HL-60 (cell line): ENCODE data around the gene PRMT7.

Experiments
- DNase-seq, 2 experiments: peaks; one replicate each; pipeline ENCODE4 v3.0.0-alpha.2; 2010 to 2020; ENCODE audit warnings: low read depth in 1 of 2, low spot score in 1 of 2
- H3K27ac ChIP-seq: fragments of 250-450 bp; sonication (Bioruptor Pico); replicated peaks from 2 replicates; pipeline ENCODE4 v1.5.1; 2020; ENCODE audit warnings: mild to moderate bottlenecking, moderate library complexity
- H3K27me3 ChIP-seq: fragments of 250-450 bp; sonication (Bioruptor Pico); 2 replicates; pipeline ENCODE4 v1.5.1; 2021; ENCODE audit warnings: mild to moderate bottlenecking, moderate library complexity; ENCODE audit not compliant: insufficient read depth, poor library complexity, severe bottlenecking
- H3K4me3 ChIP-seq: replicated peaks from 2 replicates; pipeline ENCODE4 v1.5.1; 2011; ENCODE audit warnings: mild to moderate bottlenecking, control low read depth, low read length; ENCODE audit not compliant: insufficient read depth
- CTCF ChIP-seq: IDR thresholded peaks from one replicate; pipeline ENCODE4 v1.5.1; 2011; ENCODE audit warnings: low read length, control low read depth, inconsistent platforms; ENCODE audit not compliant: insufficient read depth
- GABPA ChIP-seq: IDR thresholded peaks from 2 replicates; pipeline ENCODE4 v1.6.1; 2012; ENCODE audit warnings: low read depth
- POLR2AphosphoS5 ChIP-seq: IDR thresholded peaks from 2 replicates; pipeline ENCODE4 v1.6.1; 2012; ENCODE audit warnings: low read depth
- SPI1 ChIP-seq: IDR thresholded peaks from 2 replicates; pipeline ENCODE4 v1.6.1; 2012; ENCODE audit warnings: low read depth, mild to moderate bottlenecking, borderline replicate concordance
- TF ChIP-seq, protein P1 (sequence below): IDR thresholded peaks from 2 replicates; pipeline ENCODE4 v1.6.1; 2012; ENCODE audit warnings: low read depth; ENCODE audit not compliant: insufficient replicate concordance

Gene PRMT7

DNA sequence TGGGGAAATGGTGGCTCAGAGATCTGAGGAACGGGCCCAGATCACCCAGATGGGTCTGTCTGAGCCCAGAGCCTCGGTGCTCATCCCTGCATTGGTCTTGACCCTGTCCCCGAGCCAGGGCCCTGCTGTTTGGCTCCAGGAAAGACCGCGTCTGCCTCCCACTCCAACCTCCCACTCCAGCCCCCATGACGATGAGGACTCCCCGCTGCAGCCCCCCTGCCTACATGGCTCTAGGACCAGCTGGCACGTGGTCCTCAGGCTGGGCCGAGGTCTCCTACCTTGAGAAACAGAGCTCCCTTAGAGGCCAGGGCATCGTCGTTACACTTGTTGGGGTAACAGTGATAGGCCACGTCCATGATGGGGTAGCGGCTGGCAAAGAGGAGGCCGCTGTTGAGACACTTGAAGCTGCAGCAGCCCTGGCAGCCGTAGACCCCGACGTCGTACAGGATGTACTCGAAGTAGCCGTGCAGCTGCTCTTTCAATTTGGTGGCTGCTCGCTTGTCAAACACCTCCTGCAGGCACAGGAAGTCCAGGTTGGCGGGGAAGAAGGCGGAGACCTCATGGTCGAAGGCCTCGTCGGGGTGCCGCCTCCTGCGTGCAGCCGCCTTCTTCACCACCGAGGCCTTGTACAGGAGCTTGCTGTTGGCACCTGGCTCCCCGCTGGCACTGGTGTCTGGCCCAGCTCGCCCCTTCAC is 59.9 kb downstream of the PRMT7 start:
- Histone ChIP-seq H3K4me3 (no peak overlapping the region), H3K27ac (peak overlapping the region; percentile 58), H3K27me3 (no peaks in the 10 kb centered on the region)
- DNase-seq, result no peak
- TF ChIP-seq GABPA (no peak), CTCF (no peak), POLR2AphosphoS5 (no peak), SPI1 (no peak)
- TF ChIP-seq, protein P1, sequence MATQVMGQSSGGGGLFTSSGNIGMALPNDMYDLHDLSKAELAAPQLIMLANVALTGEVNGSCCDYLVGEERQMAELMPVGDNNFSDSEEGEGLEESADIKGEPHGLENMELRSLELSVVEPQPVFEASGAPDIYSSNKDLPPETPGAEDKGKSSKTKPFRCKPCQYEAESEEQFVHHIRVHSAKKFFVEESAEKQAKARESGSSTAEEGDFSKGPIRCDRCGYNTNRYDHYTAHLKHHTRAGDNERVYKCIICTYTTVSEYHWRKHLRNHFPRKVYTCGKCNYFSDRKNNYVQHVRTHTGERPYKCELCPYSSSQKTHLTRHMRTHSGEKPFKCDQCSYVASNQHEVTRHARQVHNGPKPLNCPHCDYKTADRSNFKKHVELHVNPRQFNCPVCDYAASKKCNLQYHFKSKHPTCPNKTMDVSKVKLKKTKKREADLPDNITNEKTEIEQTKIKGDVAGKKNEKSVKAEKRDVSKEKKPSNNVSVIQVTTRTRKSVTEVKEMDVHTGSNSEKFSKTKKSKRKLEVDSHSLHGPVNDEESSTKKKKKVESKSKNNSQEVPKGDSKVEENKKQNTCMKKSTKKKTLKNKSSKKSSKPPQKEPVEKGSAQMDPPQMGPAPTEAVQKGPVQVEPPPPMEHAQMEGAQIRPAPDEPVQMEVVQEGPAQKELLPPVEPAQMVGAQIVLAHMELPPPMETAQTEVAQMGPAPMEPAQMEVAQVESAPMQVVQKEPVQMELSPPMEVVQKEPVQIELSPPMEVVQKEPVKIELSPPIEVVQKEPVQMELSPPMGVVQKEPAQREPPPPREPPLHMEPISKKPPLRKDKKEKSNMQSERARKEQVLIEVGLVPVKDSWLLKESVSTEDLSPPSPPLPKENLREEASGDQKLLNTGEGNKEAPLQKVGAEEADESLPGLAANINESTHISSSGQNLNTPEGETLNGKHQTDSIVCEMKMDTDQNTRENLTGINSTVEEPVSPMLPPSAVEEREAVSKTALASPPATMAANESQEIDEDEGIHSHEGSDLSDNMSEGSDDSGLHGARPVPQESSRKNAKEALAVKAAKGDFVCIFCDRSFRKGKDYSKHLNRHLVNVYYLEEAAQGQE, result no peak

- DNase-seq, result no peak
- no peaks in the 10 kb centered on the region for H3K27me3 ChIP-seq
- TF ChIP-seq, protein P1, result no peak
- TF ChIP-seq GABPA, result no peak
- no peak for TF ChIP-seq CTCF
- no peak for TF ChIP-seq POLR2AphosphoS5
- no peak for TF ChIP-seq SPI1
- H3K4me3 ChIP-seq, result no peak overlapping the region
- no peak overlapping the region for H3K27ac ChIP-seq
Measured at GRCh38 chr16:68371276-68371651, 60.4 kb downstream of the PRMT7 start.

- Histone ChIP-seq H3K27me3 (no peaks in the 10 kb centered on the region), H3K4me3 (no peak overlapping the region), H3K27ac (no peak overlapping the region)
- DNase-seq, result no peak
- TF ChIP-seq GABPA, result no peak
- TF ChIP-seq SPI1, result no peak
- no peak for TF ChIP-seq POLR2AphosphoS5
- TF ChIP-seq, protein P1, result no peak
- TF ChIP-seq CTCF, result no peak
Measured at GRCh38 chr16:68371706-68372380, 61.0 kb downstream of the PRMT7 start.
